Peyer's patch (tissue), 4 donors: ENCODE results near the gene ROBO1.

ENCODE experiments used
- CTCF ChIP-seq, 6 experiments: fragments of 450-650 bp in 4 of 6; fragments of 200-600 bp in 2 of 6; sonication (generic) in 1 of 6; IDR thresholded peaks; one replicate each; pipeline ENCODE4 v1.5.1; 2017 to 2019; ENCODE audit warnings: antibody characterized with exemption in 6 of 6, mild to moderate bottlenecking in 3 of 6, moderate library complexity in 1 of 6
- POLR2A ChIP-seq, 2 donors: fragments of 450-650 bp; IDR thresholded peaks; one replicate each; pipeline ENCODE4 v1.5.1; 2017; ENCODE audit warnings: antibody characterized with exemption in 2 of 2, mild to moderate bottlenecking in 2 of 2, moderate library complexity in 2 of 2

- TF ChIP-seq CTCF (IDR thresholded peaks at IDR 0.05) (no peak), POLR2A (IDR thresholded peaks at IDR 0.05) (no peak)
These were observed 422.6 kb downstream of the ROBO1 start for GRCh38 chr3:79344876-79345871.
